Measurements from ENCODE around the gene PCED1B. TPM values are rescaled to one million over a fixed set of nuclear protein-coding genes. Genes with fewer than 3 reads are reported as not detected.
A peak's percentile ranks its signal among the peaks of the same experiment; 100 is the strongest.

The PCED1B gene
- total RNA-seq, 1 experiment from 2014 or later, result 0.86 TPM

DNA sequence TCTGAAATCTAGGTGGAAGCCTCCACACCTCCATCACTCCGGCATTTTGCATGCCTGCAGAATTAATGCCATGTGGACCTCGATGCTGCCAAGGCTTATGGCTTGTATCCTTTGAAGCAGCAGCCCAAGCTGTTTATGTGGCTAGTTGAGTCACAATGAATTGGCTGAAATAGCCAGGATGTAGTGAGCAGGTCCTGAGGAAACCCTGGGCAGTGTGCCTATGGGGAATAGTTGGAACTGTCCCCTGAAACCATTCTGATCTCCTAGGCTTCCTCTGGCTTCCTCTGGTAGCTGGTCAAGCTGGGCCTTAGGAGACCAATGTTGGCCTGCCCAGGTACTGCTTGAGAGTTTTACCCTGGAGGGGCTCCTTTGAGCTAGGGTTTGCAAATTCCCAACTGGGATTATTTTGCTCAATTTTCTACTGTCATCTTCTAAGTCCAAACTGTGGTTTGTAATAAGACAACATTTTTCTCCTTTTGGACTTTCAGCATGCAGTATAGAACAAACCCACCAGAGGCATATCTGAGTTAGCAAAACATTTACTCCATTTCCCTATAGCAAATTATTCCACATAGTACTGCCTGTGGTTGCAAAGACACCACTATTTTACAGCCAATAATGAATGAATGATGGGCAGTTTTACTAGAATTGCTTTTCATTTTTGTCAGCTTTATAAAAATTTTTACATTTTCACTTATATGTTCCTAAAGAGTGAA lies 85.5 kb downstream of the PCED1B start:
- Histone ChIP-seq H3K4me2 (ENCODE audit: low read length) (no peak overlapping the region), H3K4me3 (replicated peaks in 1 of 2; ENCODE audit: low read depth in 1 of 2, low read length in 2 of 2) (no peak overlapping the region), H4K20me1 (ENCODE audit: insufficient read depth) (no peaks in the 10 kb centered on the region), H3K79me2 (ENCODE audit: insufficient read depth, low read length) (no peaks in the 10 kb centered on the region), H3K36me3 (ENCODE audit: control insufficient read depth in 1 of 2, insufficient read depth in 2 of 2, low read length in 2 of 2) (no peaks in the 10 kb centered on the region), H3K9me2 (ENCODE audit: insufficient read depth) (0 out of 2 replicates have a peak, but pooled peaks cover 6% of the 10 kb centered on the region), H3K27me3 (ENCODE audit: insufficient read depth, low read length) (no peaks in the 10 kb centered on the region), H2AFZ (ENCODE audit: low read depth, low read length, poor library complexity, severe bottlenecking) (no peak overlapping the region), H3K9me3 (ENCODE audit: control insufficient read depth in 1 of 2, insufficient read depth in 1 of 2, low read depth in 1 of 2, low read length in 2 of 2) (no peaks in the 10 kb centered on the region), H3K9ac (ENCODE audit: low read length) (no peak overlapping the region), H3K4me1 (ENCODE audit: control insufficient read depth in 1 of 2, insufficient read depth in 2 of 2, low read length in 2 of 2) (no peaks in the 10 kb centered on the region), H3K27ac (ENCODE audit: low read depth, low read length) (no peak overlapping the region)
- no TSS peak for BruUV-seq (replicated peaks)
- ATAC-seq (0 out of 2 replicates have a peak, but pooled peaks have one; percentile 30), DNase-seq (ENCODE audit: low read depth, low spot score) (no peak)
- RAD21 ChIA-PET (ENCODE audit: low non-redundant PET in 1 of 2, low total read pairs in 2 of 2, uncharacterized antibody in 2 of 2, unreplicated experiment in 2 of 2), result no interaction called here
- CTCF ChIA-PET, result no interaction called here
- POLR2A ChIA-PET, result no interaction called here
- intact Hi-C loops (cut with micrococcal nuclease), result no loop called here
- TF ChIP-seq, protein P1, sequence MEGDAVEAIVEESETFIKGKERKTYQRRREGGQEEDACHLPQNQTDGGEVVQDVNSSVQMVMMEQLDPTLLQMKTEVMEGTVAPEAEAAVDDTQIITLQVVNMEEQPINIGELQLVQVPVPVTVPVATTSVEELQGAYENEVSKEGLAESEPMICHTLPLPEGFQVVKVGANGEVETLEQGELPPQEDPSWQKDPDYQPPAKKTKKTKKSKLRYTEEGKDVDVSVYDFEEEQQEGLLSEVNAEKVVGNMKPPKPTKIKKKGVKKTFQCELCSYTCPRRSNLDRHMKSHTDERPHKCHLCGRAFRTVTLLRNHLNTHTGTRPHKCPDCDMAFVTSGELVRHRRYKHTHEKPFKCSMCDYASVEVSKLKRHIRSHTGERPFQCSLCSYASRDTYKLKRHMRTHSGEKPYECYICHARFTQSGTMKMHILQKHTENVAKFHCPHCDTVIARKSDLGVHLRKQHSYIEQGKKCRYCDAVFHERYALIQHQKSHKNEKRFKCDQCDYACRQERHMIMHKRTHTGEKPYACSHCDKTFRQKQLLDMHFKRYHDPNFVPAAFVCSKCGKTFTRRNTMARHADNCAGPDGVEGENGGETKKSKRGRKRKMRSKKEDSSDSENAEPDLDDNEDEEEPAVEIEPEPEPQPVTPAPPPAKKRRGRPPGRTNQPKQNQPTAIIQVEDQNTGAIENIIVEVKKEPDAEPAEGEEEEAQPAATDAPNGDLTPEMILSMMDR (IDR thresholded peaks at IDR 0.05 in 2 of 3, conservative IDR thresholded peaks at IDR 0.05 in 1 of 3; ENCODE audit: borderline replicate concordance in 1 of 3, insufficient read depth in 1 of 3, low read depth in 2 of 3, low read length in 2 of 3), result peak in 1 of 3 experiments; percentile 19; a peak in 1 of 6 replicates
- TF ChIP-seq, protein P2, sequence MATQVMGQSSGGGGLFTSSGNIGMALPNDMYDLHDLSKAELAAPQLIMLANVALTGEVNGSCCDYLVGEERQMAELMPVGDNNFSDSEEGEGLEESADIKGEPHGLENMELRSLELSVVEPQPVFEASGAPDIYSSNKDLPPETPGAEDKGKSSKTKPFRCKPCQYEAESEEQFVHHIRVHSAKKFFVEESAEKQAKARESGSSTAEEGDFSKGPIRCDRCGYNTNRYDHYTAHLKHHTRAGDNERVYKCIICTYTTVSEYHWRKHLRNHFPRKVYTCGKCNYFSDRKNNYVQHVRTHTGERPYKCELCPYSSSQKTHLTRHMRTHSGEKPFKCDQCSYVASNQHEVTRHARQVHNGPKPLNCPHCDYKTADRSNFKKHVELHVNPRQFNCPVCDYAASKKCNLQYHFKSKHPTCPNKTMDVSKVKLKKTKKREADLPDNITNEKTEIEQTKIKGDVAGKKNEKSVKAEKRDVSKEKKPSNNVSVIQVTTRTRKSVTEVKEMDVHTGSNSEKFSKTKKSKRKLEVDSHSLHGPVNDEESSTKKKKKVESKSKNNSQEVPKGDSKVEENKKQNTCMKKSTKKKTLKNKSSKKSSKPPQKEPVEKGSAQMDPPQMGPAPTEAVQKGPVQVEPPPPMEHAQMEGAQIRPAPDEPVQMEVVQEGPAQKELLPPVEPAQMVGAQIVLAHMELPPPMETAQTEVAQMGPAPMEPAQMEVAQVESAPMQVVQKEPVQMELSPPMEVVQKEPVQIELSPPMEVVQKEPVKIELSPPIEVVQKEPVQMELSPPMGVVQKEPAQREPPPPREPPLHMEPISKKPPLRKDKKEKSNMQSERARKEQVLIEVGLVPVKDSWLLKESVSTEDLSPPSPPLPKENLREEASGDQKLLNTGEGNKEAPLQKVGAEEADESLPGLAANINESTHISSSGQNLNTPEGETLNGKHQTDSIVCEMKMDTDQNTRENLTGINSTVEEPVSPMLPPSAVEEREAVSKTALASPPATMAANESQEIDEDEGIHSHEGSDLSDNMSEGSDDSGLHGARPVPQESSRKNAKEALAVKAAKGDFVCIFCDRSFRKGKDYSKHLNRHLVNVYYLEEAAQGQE (IDR thresholded peaks at IDR 0.05; ENCODE audit: low read depth), result no peak

Measured in HCT116 (cell line).